Neuronal stem cell (in vitro differentiated cells): ENCODE results near the gene HMOX1.

Experiments
- DNase-seq: peaks from one replicate; pipeline ENCODE4 v3.0.0-alpha.2; 2013; ENCODE audit warnings: low spot score
- H2AFZ ChIP-seq: one replicate; pipeline ENCODE4 v1.6.1; 2013; ENCODE audit warnings: mild to moderate bottlenecking, low read length, inconsistent platforms
- H2AK5ac ChIP-seq: 2 replicates; pipeline ENCODE4 v1.6.1; 2013; ENCODE audit warnings: low read depth, mild to moderate bottlenecking, inconsistent platforms, low read length, moderate library complexity, mixed read lengths
- H2BK120ac ChIP-seq: 2 replicates; pipeline ENCODE4 v1.6.1; 2013; ENCODE audit warnings: low read depth, mild to moderate bottlenecking, inconsistent platforms, low read length, moderate library complexity, mixed read lengths
- H2BK12ac ChIP-seq: one replicate; pipeline ENCODE4 v1.6.1; 2013; ENCODE audit warnings: low read length, inconsistent platforms
- H2BK15ac ChIP-seq: 2 replicates; pipeline ENCODE4 v1.6.1; 2013; ENCODE audit warnings: mild to moderate bottlenecking, low read length, inconsistent platforms, mixed read lengths
- H2BK5ac ChIP-seq: one replicate; pipeline ENCODE4 v1.6.1; 2013; ENCODE audit warnings: inconsistent platforms, mild to moderate bottlenecking, low read length, moderate library complexity
- H3K14ac ChIP-seq: one replicate; pipeline ENCODE4 v1.6.1; 2013; ENCODE audit warnings: low read length, inconsistent platforms
- H3K18ac ChIP-seq: 2 replicates; pipeline ENCODE4 v1.6.1; 2013; ENCODE audit warnings: low read length, inconsistent platforms
- H3K23ac ChIP-seq: 2 replicates; pipeline ENCODE4 v1.6.1; 2013; ENCODE audit warnings: low read depth, mild to moderate bottlenecking, mixed read lengths, low read length, inconsistent platforms; ENCODE audit not compliant: poor library complexity
- H3K27ac ChIP-seq: replicated peaks from 3 replicates; pipeline ENCODE4 v1.5.1; 2013; ENCODE audit warnings: low read length, inconsistent platforms
- H3K27me3 ChIP-seq, 3 experiments: 2 replicates each; pipeline ENCODE4 v1.6.1; 2013; ENCODE audit warnings: low read length in 3 of 3, mild to moderate bottlenecking in 2 of 3, inconsistent platforms in 1 of 3, low read depth in 1 of 3, mixed read lengths in 1 of 3, moderate library complexity in 1 of 3; ENCODE audit not compliant: control insufficient read depth in 3 of 3, insufficient read depth in 3 of 3
- H3K36me3 ChIP-seq, 2 donors: replicated peaks in 1 of 2; 2 replicates each; pipeline ENCODE4 v1.6.1; 2013; ENCODE audit warnings: low read length in 2 of 2; ENCODE audit not compliant: control insufficient read depth in 2 of 2, insufficient read depth in 2 of 2
- H3K4ac ChIP-seq: 2 replicates; pipeline ENCODE4 v1.6.1; 2013; ENCODE audit warnings: inconsistent platforms, mild to moderate bottlenecking, low read length, moderate library complexity
- H3K4me1 ChIP-seq, 2 donors: 1 replicate in 1 of 2; 2 replicates in 1 of 2; pipeline ENCODE4 v1.6.1; 2013; ENCODE audit warnings: low read length in 2 of 2, low read depth in 1 of 2; ENCODE audit not compliant: control insufficient read depth in 2 of 2, insufficient read depth in 1 of 2
- H3K4me2 ChIP-seq: one replicate; pipeline ENCODE4 v1.6.1; 2013; ENCODE audit warnings: mild to moderate bottlenecking, low read length, inconsistent platforms; ENCODE audit not compliant: insufficient read depth, poor library complexity, severe bottlenecking
- H3K4me3 ChIP-seq, 2 donors: 2 replicates each; pipeline ENCODE4 v1.5.1; 2013; ENCODE audit warnings: low read length in 2 of 2, mild to moderate bottlenecking in 2 of 2, inconsistent platforms in 1 of 2, moderate library complexity in 1 of 2
- H3K79me1 ChIP-seq: one replicate; pipeline ENCODE4 v1.6.1; 2013; ENCODE audit warnings: low read depth, mild to moderate bottlenecking, inconsistent platforms, low read length, moderate library complexity
- H3K9ac ChIP-seq: one replicate; pipeline ENCODE4 v1.6.1; 2013; ENCODE audit warnings: mild to moderate bottlenecking, low read depth, low read length, inconsistent platforms; ENCODE audit not compliant: poor library complexity
- H3K9me3 ChIP-seq, 2 donors: replicated peaks in 1 of 2; 2 replicates each; pipeline versions ENCODE3 to v1.6.1; 2013; ENCODE audit warnings: low read length in 2 of 2, mild to moderate bottlenecking in 2 of 2, inconsistent platforms in 1 of 2, low read depth in 1 of 2, mixed read lengths in 1 of 2, moderate library complexity in 1 of 2; ENCODE audit not compliant: control insufficient read depth in 2 of 2, insufficient read depth in 1 of 2
- H4K8ac ChIP-seq: one replicate; pipeline ENCODE4 v1.6.1; 2013; ENCODE audit warnings: low read depth, mild to moderate bottlenecking, inconsistent platforms, low read length, moderate library complexity
- H4K91ac ChIP-seq: one replicate; pipeline ENCODE4 v1.6.1; 2013; ENCODE audit warnings: low read length, low read depth, mild to moderate bottlenecking, inconsistent platforms; ENCODE audit not compliant: poor library complexity
- WGBS, 2 donors: extraction: QIAGEN DNeasy Blood & Tissue Kit; methylation state at CpG; one replicate each; pipeline ENCODE4 v1.1.7; 2013; ENCODE audit warnings: missing lambda C conversion rate in 2 of 2, mixed read lengths in 1 of 2; ENCODE audit not compliant: insufficient read length in 2 of 2, insufficient replicate concordance in 1 of 2; ENCODE audit errors: extremely low coverage in 2 of 2; 5-methylcytosine and 5-hydroxymethylcytosine counted together

The HMOX1 gene

DNA sequence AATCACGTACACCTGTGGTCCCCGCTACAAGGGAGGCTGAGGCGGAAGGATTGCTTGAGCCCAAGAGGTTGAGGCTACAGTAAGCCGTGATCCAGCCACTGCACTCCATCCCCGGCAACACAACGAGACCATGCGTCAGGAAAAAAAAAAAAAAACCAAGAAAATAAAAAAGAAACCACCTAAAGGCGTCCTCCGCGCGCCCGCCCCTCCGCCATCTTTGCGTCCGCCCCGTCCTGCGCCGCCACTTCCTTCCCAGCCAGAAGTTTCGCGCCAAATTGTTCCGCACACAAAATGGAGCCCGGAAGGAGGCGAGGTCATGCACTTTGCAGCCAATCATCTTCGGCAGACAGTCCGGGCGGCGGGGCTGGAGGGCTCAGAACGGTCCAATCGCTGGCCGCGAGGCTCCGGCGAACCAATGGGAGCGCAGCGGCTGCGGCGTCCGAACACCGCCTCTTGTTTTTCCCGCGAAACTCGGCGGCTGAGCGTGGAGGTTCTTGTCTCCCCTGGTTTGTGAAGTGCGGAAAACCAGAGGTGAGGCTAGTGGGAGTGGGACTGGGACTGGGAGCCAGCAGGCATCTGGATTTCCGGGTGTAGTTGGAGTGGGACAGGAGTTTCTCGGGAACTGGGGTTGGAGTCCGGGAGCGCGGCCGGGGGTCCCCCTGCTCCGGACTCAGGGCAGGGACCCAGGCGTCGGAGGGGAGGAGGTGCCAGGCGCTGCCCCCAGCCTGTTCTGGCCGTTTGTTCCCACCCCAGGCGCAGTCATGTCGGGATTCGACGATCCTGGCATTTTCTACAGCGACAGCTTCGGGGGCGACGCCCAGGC, 19.0 kb downstream of the HMOX1 start, which contains the start of gene MCM5:
TSS of gene MCM5 (plus strand) at position 463 of the 823 bp plus-strand sequence. CDS start at position 762, 299 bp downstream.
- Histone ChIP-seq H2BK12ac (no peak within 1 kb of the TSS), H2BK15ac (peak within 1 kb of the TSS; percentile 81), H3K14ac (peak within 1 kb of the TSS; percentile 47), H3K4ac (peak within 1 kb of the TSS; percentile 89), H4K91ac (peak within 1 kb of the TSS; percentile 53), H4K8ac (peak within 1 kb of the TSS; percentile 84), H3K4me2 (peak within 1 kb of the TSS; percentile 74), H3K9ac (peak within 1 kb of the TSS; percentile 95), H2BK5ac (peak within 1 kb of the TSS; percentile 79), H3K27ac (peak within 1 kb of the TSS; percentile 49), H3K27me3 (no peaks in the 10 kb centered on the region), H2AK5ac (peak within 1 kb of the TSS; percentile 92), H2AFZ (peak within 1 kb of the TSS; percentile 84), H3K36me3 (peaks cover 21 to 40% of the 10 kb centered on the region in 2 donors), H2BK120ac (peak within 1 kb of the TSS; percentile 32), H3K23ac (peak within 1 kb of the TSS; percentile 85), H3K4me3 (peak within 1 kb of the TSS; percentile 98 to 99), H3K4me1 (peaks cover 15 to 17% of the 10 kb centered on the region in 2 donors), H3K18ac (peak within 1 kb of the TSS; percentile 96), H3K9me3 (no peaks in the 10 kb centered on the region), H3K79me1 (peaks cover 4% of the 10 kb centered on the region)
- WGBS, 2 donors: no CpG with 5 or more reads among the region's 64 CpGs
- DNase-seq: peak; percentile 95

DNA sequence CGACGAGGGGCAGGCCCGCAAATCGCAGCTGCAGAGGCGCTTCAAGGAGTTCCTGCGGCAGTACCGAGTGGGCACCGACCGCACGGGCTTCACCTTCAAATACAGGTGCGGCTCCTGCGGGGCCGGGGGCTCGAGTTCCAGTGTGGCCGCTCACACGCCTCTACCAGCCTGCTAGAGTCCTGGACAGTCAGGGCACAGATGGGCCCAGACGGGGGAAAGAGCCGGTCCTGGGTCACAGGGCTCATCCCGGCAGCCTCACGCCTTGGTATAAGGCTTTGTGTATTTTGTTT, 19.6 kb downstream of the HMOX1 start:
- no peak overlapping the region for H2BK12ac ChIP-seq
- H2BK15ac ChIP-seq: no peak overlapping the region
- peak overlapping the region; percentile 74 for H3K4me2 ChIP-seq
- peak overlapping the region; percentile 68 for H2AK5ac ChIP-seq
- peaks cover 4% of the 10 kb centered on the region for H3K79me1 ChIP-seq
- no peak overlapping the region for H3K27ac ChIP-seq
- peak overlapping the region; percentile 47 for H3K14ac ChIP-seq
- peak overlapping the region; percentile 53 for H4K91ac ChIP-seq
- H2AFZ ChIP-seq: peak overlapping the region; percentile 84
- no peaks in the 10 kb centered on the region for H3K9me3 ChIP-seq
- peak overlapping the region; percentile 95 for H3K9ac ChIP-seq
- H3K4me1 ChIP-seq: peaks cover 15 to 17% of the 10 kb centered on the region in 2 donors
- H2BK5ac ChIP-seq: peak overlapping the region; percentile 49
- no peaks in the 10 kb centered on the region for H3K27me3 ChIP-seq
- DNase-seq: no peak
- H3K36me3 ChIP-seq: peaks cover 21 to 46% of the 10 kb centered on the region in 2 donors
- H3K4ac ChIP-seq: peak overlapping the region; percentile 89
- H3K4me3 ChIP-seq: peak overlapping the region; percentile 98 to 99
- no peak overlapping the region for H2BK120ac ChIP-seq
- peak overlapping the region; percentile 85 for H3K23ac ChIP-seq
- no peak overlapping the region for H4K8ac ChIP-seq
- no CpG with 5 or more reads among the region's 20 CpGs for WGBS, 2 donors
- peak overlapping the region; percentile 94 for H3K18ac ChIP-seq

DNA sequence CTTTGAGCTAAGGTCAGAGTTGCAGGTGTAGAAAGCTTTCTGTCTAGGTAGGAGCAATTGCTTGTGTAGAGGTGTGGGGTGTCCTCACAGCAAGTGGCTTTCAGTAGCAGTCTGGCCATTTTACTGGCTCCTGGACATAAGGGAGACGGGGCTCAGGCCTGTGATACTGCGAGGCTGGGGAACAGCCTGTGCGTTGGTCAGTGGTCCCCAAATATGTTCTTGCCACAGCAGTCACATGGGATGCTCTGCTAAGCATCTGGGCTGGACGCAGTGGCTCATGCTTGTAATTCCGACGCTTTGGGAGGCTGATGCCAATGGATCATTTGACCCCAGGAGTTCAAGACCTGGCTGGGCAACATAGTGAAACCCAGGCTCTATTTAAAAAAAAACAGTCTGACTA, 21.0 kb downstream of the HMOX1 start:
- Histone ChIP-seq H2BK120ac (no peak overlapping the region), H3K36me3 (peaks cover 30 to 60% of the 10 kb centered on the region in 2 donors), H2BK12ac (no peak overlapping the region), H2AK5ac (no peak overlapping the region), H3K79me1 (peaks cover 4% of the 10 kb centered on the region), H2BK5ac (no peak overlapping the region), H3K27me3 (no peaks in the 10 kb centered on the region), H4K8ac (no peak overlapping the region), H3K9me3 (no peaks in the 10 kb centered on the region), H3K14ac (no peak overlapping the region), H3K4me3 (peak overlapping the region in 1 of 2 donors; percentile 99), H3K18ac (no peak overlapping the region), H3K27ac (no peak overlapping the region), H3K4me1 (peaks cover 15 to 16% of the 10 kb centered on the region in 2 donors), H3K4ac (no peak overlapping the region), H3K9ac (peak overlapping the region; percentile 80), H3K4me2 (no peak overlapping the region), H2AFZ (no peak overlapping the region), H3K23ac (no peak overlapping the region), H2BK15ac (no peak overlapping the region), H4K91ac (no peak overlapping the region)
- no peak for DNase-seq
- no CpG with 5 or more reads among the region's 6 CpGs for WGBS, 2 donors

DNA sequence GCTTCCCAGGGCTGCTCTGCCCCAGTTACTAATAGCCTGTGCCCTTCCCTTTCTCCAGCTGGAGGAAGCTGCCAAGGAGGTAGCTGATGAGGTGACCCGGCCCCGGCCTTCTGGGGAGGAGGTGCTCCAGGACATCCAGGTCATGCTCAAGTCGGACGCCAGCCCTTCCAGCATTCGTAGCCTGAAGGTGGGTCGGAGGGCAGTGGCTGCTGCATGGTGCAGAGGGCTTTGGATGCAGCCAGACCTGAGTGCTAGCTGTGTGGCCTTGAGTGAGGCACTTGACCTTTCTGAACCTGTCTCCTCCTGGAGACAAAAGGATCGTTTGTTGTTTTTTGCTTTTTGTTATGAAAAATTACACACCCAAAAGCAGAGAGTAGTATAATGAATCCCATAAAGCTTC, 22.5 kb downstream of the HMOX1 start:
- Histone ChIP-seq H3K36me3 (peaks cover 44 to 75% of the 10 kb centered on the region in 2 donors), H3K14ac (no peak overlapping the region)

More for the DNA sequence above, 22.5 kb downstream of the HMOX1 start:
- Histone ChIP-seq H3K23ac (peak overlapping the region; percentile 11), H2BK5ac (no peak overlapping the region), H3K9me3 (no peaks in the 10 kb centered on the region), H3K4me3 (no peak overlapping the region), H4K8ac (no peak overlapping the region), H4K91ac (no peak overlapping the region), H3K18ac (peak overlapping the region; percentile 3), H3K79me1 (peaks cover 4% of the 10 kb centered on the region), H3K4me1 (peaks cover 9 to 15% of the 10 kb centered on the region in 2 donors), H3K27me3 (no peaks in the 10 kb centered on the region), H3K9ac (no peak overlapping the region), H3K27ac (no peak overlapping the region), H2AFZ (no peak overlapping the region), H2BK12ac (no peak overlapping the region), H2BK120ac (no peak overlapping the region), H3K4me2 (no peak overlapping the region), H2BK15ac (no peak overlapping the region), H2AK5ac (no peak overlapping the region), H3K4ac (no peak overlapping the region)
- DNase-seq: no peak
- no CpG with 5 or more reads among the region's 7 CpGs for WGBS, 2 donors
